CD4-positive, alpha-beta T cell treated with Interleukin-4 for 4 hours (primary cell): Measurements from ENCODE around the gene MUC4.

Source experiments
- DNase-seq: peaks from one replicate; pipeline ENCODE4 v3.0.0-alpha.2; 2020

Gene MUC4, protein sequence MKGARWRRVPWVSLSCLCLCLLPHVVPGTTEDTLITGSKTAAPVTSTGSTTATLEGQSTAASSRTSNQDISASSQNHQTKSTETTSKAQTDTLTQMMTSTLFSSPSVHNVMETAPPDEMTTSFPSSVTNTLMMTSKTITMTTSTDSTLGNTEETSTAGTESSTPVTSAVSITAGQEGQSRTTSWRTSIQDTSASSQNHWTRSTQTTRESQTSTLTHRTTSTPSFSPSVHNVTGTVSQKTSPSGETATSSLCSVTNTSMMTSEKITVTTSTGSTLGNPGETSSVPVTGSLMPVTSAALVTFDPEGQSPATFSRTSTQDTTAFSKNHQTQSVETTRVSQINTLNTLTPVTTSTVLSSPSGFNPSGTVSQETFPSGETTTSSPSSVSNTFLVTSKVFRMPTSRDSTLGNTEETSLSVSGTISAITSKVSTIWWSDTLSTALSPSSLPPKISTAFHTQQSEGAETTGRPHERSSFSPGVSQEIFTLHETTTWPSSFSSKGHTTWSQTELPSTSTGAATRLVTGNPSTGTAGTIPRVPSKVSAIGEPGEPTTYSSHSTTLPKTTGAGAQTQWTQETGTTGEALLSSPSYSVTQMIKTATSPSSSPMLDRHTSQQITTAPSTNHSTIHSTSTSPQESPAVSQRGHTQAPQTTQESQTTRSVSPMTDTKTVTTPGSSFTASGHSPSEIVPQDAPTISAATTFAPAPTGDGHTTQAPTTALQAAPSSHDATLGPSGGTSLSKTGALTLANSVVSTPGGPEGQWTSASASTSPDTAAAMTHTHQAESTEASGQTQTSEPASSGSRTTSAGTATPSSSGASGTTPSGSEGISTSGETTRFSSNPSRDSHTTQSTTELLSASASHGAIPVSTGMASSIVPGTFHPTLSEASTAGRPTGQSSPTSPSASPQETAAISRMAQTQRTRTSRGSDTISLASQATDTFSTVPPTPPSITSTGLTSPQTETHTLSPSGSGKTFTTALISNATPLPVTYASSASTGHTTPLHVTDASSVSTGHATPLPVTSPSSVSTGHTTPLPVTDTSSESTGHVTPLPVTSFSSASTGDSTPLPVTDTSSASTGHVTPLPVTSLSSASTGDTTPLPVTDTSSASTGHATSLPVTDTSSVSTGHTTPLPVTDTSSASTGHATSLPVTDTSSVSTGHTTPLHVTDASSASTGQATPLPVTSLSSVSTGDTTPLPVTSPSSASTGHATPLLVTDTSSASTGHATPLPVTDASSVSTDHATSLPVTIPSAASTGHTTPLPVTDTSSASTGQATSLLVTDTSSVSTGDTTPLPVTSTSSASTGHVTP (N-terminal part only)

DNA sequence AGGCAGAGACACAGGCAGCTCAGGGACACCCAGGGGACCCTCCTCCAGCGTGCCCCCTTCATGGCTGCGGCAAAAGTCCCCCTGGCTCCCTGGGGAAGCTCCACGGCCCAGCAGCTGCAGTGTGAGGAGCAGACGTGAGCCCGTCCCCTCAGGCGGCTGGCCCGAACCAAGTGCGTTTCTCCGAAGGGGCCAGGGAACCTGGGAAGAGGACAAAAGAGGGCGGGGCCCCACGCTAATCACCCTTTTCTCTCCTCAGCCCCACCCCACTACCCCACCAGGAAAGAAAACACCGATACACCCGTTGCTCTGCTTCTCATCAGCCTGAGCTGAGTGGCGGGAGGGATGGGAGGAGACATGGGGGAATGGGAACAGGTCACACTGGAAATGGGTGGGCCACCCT, at the start of gene MUC4:
Gene MUC4, minus strand, starts transcription at position 174 of the 400 bp plus-strand sequence. Its CDS starts 112 bp downstream, at position 62.
- no peak for DNase-seq

DNA sequence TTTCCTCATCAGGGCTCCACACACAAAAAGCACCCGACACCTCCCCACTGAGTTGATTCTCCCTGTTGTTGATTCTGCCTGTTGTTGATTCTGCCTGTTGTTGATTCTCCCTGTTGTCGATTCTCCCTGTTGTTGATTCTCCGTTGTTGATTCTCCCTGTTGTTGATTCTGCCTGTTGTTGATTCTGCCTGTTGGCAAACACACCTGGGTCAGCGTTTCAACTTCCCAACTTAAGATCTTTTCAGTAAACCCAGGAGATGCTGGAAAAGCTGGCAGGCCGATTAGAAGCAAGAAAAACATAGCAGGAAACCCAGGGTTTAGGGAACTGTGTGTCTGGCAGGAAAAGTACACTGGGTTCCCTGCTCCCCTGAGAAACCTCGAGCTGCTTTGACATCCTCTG, 48.7 kb upstream of the MUC4 start:
- no peak for DNase-seq

DNA sequence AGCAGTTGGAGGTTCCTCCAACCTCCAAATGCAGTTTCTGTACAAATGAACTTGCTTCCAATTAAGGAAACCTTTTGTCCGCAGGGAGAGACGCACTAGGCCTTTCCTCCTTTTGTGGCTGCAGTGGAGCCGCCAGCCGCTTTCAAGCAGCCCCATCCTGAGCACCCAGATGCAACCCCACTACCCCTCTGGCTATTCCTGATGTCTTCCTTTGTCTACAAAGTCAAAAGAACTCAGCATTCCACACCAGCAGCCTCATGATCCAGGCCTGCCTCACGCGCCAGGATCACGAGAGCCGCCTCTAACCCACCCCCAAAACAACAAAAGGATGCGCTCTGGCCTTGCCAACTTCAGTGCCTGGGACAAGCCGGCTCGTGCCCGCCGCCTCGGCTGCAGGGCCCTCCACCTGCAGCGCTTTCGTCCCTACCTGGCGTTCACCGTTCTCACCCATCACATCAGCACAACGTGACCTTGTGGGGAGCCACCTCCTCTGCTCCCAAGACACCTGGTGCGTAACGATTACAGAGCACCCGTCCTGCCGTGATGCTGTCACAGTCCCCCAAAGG, 48.2 kb upstream of the MUC4 start:
- no peak for DNase-seq

DNA sequence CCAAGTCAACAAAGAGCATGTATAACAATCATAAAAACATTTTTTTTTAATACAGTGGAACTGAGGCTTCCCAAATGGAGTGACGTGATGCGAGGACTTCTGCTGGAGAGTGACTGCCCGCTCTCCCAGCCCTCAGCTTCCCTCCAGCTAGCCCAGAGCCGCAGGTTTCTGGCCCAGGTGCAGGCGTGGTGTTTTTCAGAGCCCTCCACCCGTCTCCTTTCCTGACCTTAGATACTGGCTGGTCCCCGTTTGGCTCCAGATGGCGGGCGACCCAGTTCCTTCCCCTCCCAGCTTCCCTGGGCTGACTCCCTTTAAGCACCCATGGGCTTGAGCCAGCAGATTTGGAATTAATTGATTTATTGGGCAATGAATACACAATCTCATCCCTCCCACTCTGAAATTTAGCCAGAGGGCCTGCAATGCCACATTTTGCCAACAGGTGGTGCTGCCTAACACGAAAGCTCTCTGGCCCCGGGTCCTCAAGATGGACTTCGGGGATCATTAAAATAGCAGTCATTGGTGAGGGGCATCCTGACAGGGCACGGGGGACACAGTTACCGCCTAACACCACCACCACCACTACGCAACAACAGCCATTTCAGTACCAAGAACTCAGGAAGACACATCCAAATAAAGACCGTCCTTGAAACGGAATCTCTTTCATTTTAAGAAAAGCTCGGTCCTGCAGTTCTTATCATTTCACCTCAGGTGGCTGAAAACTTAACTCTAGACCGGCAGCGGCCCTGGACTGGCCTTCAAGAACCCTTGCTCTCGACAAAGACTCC, 47.5 kb upstream of the MUC4 start:
- DNase-seq, result peak; percentile 71

DNA sequence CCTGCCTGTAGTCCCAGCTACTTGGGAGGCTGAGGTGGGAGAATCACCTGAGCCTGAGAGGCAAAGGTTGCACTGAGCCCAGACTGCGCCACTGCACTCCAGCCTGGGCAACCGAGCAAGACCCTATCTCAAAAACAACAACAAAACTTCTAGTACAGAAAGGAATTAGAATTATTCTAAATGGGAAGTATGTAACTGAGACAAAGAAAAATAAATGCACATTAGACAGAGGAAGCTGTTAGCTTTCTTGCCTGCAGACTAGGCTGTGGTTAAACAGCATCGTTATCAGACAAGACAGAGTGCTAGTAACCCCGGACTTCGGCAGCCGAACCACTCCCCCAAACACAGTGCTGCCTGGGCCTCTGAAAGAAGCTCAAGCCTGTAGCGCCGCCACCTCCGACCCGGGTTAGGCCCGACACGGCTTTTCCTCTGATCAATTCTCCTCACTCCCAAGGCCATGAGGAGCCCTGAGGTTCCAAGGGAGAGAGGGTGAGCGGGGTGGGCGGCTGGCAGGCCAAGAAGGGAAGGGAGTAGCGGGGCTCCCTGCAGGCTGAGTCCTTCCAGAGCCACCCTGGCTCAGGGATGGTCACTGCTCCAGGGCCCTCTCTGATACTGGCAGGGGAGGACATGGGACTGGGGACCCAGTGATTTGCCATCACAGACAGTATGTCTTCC, 44.8 kb upstream of the MUC4 start:
- DNase-seq, result no peak

DNA sequence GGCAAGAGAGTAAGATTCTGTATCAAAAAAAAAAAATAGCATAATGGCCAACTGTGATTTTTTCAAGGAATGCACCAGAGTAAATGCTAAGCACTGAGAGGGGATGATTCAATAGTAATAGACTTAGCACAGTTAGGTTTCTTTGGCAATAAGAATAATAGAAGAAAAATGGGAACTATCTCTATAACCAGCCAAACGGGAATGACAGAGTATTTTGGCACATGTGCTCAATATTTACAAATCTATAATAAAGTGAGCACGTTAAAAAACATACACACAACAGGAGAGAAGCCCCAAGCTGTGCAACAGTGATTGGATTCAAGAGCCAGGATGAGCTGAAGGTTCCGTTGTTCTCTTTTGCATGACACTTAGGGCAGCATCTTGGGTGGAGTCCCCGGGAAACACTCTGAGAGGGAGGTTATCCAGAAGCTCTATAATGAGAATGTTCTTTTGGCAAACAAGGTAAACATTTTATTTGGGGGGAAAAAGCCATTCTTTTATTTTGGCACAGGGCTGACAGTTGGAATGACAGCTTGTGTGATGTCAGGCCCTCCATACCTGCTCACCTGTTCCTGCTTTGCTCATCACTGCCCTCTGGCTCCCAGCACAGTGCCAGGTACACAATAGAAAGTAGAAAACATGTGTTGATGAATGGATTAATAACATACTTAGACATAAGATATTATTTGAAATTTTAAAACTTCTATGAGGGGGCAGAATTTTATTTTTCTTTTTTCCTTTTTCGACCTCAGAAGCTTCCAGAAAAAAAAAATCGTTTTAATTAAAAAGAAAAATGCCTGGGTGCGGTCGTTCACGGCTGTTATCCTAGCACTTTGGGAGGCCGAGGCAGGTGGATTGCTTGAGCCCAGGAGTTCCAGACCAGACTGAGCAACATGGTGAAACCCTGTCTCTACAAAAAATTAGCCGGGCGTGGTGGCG, 44.0 kb upstream of the MUC4 start:
- no peak for DNase-seq

DNA sequence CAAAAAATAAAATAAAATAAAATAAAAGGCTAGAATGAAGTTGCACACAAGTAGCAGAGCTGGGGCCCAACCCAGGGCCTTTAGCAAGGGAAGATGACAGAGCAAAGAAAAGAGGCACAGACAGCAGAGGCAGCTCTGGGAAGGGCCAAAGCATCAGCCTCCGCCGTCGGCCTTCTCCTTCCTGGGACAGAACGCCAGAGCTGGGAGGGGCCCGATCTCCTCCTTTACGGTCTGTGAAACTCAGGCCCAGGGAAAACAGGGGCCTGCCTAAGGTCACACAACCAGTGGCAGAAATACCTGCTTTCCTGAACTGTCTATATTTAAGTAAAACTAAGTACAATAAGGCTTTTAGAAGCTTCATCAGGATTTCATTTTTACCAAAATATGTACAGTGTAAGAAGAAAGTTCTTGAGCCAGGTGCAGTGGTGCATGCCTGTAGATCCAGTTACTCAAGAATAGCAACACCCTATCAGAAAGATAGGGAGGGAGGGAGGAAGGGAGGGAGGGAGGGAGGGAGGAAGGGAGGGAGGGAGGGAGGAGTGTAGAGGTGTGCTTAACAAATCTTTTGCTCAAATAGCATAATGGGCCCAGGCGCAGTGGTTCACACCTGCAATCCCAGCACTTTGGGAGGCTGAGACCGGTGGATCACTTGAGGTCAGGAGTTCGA, 43.0 kb upstream of the MUC4 start:
- no peak for DNase-seq

DNA sequence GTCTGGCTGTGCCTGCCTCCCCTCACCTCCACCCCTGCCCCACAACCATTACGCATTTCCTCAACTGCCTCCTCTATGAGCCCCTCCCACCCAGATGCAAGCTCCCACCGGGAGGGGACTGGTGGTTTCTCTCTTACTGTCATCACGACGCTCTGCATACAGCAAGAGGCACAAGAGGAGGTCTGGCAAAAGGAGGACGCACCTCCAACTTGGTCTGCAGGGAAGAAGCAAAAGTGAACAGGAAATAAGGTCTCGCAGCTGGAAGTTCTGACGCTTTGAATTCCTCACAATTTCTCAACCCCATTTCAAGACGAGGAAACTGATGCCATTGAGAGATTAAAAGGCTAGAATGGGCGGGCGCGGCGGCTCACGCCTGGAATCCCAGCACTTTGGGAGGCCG, 42.3 kb upstream of the MUC4 start:
- no peak for DNase-seq

DNA sequence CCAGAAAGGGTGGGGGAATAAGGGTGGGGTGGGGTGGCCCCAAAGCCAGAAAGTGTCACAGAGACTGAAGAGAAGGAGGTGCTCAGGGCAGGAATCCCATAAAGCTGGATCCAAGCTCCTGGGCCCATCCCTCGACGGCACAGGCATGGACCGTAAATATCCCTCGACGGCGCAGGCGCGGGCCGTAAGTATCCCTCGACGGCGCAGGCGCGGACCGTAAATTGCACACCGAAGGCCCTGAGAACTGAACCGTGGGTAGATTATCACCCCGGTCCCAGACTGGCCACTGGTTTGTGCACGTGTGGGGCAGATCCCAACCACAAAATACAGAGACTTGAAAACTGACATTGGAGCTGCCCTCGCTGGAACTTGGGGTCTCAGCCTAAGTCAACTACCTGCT, 41.3 kb upstream of the MUC4 start:
- DNase-seq, result no peak

DNA sequence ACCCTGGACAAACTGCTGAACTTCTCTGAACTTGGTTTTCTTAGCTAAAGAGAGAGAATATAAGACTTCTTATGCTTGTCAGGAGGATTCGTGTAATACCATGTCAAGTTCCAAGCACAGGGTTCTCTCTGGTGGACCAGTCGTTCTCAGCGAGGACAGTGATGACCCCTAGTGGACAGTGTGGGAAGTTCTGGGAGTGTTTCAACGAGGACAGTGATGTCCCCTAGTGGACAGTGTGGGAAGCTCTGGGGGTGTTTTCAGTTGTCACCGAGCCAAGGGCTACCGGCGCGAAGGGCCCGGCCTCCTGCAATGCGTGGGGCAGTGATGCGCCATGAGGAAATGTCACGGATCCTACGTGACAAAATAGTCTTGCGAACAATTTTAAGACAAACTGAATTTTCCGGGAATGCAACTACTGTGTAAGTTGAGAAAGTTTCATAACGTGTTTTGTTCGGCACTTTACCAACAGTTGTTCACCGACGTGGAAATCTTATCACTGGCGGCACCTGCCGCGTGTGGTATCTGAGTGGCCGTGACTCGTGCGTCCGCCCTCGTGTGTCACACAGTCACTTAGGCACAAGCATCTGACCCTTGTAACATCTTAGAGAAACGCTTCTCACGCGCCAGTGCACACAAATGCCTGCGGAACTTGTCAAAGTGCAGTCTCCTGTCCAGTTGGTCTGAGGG, 39.3 kb upstream of the MUC4 start:
- DNase-seq, result peak; percentile 89

DNA sequence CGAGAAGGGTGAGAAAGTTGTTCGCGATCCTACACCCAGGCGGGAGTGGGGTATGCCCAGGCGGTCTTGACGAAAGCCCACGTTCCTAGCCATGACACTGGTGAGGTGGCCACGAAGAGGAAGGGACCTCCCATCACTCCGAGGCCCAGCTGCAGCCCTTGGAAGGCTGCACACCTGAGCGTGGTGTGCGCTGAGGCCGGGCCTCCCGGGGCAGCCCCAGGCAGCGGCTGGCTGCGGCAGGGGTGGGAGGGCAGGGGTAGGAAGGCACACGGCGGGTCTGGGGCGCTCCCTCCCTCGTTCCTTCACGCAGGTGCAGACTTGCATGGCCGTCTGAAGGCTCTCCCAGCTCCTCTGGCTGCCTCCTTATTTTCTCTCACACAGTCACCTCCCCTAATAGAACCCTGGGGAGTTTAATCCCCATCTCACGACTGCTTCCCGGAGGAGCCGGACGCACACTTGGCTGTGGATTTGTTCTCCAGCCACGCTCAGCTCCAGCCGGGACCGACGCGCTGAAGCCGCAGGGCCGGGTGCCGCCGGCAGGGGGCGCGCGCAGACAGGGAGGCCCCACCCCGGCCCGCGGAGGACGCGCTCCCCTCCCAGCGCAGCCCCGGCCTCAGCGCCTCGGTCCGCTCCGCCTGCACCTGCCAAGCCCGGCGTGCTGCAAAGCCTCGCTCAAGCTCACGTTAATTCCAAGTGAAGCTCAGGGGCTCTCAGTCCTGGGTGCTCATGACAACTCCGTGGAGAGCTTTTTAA, 37.8 kb upstream of the MUC4 start:
- DNase-seq, result no peak

DNA sequence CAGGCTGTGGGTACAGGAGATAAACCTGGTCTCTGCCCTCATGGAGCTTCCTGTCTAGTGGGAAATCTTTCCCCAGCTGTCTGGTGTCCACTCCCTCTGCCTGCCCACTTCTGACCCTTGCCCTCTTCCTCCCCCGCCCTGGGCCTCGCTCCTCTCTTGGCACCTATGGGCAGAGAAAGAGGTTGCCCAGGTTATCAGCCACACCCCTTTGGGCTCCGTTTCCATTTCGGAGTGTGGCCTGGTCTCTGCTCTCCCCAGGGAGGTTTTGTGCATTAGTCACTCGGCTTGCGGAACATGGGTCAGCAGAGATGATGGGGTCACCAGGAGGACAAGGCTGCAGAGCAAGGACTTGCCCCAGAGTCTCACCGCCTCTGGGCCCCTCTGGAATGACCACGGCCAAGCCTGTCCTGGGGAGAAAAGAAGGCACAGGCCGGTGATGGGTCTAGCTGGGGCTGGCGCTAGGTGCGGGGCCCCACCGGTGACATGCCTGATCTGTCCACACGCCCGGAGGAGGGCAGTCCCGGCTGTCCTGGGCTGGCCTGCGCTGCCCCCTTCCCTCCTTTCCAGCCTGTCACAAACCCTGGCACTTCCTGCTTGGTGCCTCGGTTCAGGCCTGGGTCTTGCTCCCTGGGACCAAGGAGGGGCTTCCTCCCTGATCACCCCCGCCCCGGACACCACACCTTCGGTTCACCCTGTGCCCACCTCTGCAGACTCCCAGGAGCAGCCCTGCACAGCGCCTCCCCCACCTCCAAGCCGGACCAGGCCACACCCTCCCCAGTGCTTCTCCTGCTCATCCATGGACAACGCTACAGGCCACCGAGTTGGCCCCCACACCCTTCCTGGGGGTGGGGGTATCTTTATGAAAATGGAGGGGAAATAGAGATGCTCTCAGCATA, 35.6 kb upstream of the MUC4 start:
- DNase-seq, result no peak

DNA sequence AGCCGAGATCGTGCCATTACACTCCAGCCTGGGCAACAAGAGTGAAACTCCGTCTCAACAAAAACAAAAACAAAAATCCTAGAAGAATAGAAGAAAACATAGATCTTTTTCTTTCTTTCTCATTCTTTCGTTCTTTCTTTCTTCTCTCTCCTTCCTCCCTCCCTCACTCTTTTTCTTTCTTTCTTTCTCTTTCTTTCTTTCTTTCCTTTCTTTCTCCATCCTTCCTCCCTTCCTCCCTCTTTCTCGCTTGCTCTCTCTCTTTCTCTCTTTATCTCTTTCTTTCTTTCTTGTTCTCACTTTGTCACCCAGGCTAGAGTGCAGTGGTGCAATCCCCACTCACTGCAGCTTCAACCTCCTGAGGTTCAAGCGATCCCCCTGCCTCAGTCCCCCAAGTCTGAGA, 33.8 kb upstream of the MUC4 start:
- DNase-seq, result no peak

DNA sequence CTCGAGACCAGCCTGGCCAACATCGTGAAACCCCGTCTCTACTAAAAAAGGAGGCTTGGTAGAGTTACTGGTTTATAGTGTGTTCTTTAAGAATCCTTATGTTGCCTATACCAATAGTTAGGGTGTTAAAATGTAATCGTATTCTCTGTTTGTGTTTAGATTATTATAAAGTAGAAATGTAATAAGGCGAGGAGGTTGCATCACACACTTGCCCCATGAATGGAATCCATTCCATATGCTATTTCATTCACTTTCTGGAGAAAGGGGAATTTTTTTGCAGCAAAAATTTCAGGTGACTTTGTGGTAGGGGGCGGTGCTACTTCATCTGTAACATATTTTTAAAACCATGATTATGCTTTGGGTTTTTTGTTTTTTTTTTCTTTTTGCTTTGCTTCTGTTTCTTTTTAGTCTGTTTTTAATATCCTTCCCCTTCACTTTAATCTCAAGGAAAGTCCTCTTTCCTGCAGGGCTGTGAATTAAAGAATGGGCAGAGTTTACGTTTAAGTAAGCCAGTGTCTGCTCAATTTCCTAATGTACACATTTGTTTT, 33.0 kb upstream of the MUC4 start:
- DNase-seq, result no peak

DNA sequence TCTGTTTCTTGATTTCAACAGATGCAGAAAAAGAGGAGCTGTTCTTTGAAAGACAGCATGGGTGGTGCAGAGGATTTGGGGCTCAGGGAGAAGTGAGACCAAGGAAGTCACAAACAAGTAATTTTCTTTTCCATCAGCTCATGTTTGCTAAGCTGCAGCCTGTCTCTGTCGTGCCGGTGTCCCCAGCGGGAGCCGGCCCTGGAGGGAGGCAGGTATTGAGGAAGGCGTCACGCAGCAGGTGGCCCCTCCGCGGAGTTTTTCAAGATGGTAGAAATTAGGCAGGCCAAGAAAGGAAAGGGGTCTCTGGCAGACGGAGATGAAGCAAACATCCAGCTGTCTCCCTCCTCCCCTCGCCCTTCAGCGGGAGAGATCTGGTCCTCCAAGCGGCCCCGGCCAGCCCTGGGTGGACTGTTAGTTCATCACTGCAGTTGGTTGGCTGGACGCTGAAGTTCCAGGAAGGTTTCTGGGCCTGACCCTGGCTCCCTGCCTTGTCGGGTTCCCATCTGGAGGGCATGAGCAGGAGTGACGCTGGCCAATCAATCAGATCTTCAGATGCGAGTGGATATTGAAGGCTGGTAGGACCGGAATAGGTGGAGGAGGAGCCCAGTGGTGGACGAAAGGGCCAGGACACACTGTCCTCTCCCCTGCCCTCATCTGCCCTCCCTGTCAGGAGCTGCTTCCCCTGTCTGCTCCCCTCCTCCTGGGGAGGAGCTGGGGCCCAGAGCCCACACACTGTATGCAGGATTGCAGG, 27.7 kb upstream of the MUC4 start:
- DNase-seq, result no peak

DNA sequence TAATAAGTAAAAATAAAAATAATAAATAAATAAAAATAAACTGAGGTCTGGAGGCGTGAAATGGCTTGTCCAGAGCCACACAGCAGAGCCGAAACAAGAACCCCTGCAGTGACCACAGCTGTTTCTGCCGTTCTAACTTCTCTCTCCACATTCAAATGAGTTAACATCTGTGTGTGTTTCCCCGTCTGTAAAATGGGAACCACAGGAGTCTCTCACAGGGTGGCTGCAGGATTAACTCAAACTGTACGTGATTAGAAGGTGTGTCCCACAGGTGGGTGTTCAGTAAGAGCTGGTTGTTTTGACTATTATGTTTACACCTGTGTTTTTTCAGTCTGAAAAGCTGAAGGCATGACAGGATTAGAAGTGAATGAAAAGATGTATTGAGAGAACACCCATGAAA, 27.0 kb upstream of the MUC4 start:
- DNase-seq, result no peak
